IMR-90 (cell line): ENCODE data around the gene MRPS10.

ENCODE experiments used
- MXI1 ChIP-seq: IDR thresholded peaks from 2 replicates; pipeline ENCODE4 v1.6.1; 2012; ENCODE audit warnings: low read depth, mild to moderate bottlenecking, low read length, moderate library complexity, borderline replicate concordance
- POLR2A ChIP-seq: IDR thresholded peaks from 2 replicates; pipeline ENCODE4 v1.6.1; 2012; ENCODE audit warnings: mild to moderate bottlenecking, low read depth, low read length
- TF ChIP-seq, protein P1 (sequence below): conservative IDR thresholded peaks from 2 replicates; pipeline ENCODE4 v1.5.1; 2012; ENCODE audit warnings: mild to moderate bottlenecking, low read depth, low read length, improper control_type of control experiment
- TF ChIP-seq, protein P2 (sequence below): fragments of 150-350 bp; IDR thresholded peaks from 2 replicates; pipeline ENCODE4 v1.6.1; 2017; ENCODE audit warnings: mild to moderate bottlenecking, antibody characterized with exemption, low read length, low read depth

DNA sequence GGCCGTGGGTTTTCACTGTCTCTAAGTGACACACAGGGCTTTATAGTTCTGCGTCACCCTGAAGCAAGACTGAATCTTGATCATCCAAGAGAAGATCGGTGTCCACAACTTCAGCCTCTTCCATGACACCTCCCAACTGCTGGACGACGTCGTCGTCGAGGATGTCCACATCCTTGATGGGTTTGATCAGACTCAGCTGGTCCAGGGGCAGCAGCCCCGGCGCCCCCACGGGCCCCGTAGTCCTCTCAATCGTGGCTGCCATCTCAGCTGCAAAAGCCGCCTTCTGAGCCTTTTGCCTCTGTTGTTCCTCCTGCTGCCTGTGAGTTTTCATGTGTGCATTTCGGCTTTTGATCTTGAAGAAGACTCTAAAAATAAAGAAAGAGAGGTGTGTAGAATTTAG is 10.6 kb upstream of the MRPS10 start:
- TF ChIP-seq, protein P1, sequence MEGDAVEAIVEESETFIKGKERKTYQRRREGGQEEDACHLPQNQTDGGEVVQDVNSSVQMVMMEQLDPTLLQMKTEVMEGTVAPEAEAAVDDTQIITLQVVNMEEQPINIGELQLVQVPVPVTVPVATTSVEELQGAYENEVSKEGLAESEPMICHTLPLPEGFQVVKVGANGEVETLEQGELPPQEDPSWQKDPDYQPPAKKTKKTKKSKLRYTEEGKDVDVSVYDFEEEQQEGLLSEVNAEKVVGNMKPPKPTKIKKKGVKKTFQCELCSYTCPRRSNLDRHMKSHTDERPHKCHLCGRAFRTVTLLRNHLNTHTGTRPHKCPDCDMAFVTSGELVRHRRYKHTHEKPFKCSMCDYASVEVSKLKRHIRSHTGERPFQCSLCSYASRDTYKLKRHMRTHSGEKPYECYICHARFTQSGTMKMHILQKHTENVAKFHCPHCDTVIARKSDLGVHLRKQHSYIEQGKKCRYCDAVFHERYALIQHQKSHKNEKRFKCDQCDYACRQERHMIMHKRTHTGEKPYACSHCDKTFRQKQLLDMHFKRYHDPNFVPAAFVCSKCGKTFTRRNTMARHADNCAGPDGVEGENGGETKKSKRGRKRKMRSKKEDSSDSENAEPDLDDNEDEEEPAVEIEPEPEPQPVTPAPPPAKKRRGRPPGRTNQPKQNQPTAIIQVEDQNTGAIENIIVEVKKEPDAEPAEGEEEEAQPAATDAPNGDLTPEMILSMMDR: no peak
- TF ChIP-seq MXI1 (no peak), POLR2A (no peak)
- TF ChIP-seq, protein P2, sequence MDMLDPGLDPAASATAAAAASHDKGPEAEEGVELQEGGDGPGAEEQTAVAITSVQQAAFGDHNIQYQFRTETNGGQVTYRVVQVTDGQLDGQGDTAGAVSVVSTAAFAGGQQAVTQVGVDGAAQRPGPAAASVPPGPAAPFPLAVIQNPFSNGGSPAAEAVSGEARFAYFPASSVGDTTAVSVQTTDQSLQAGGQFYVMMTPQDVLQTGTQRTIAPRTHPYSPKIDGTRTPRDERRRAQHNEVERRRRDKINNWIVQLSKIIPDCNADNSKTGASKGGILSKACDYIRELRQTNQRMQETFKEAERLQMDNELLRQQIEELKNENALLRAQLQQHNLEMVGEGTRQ: no peak
